Gastroesophageal sphincter (tissue), 4 donors: Measurements from ENCODE around the gene DYNC1LI2. TPM values are rescaled to one million over a fixed set of nuclear protein-coding genes. Genes with fewer than 3 reads are reported as not detected.

ENCODE experiments used
- ATAC-seq: fragments of 150-250 bp; one replicate; pipeline ENCODE4 v1.9.1; 2016; ENCODE audit warnings: mild to moderate bottlenecking, moderate library complexity
- H3K27ac ChIP-seq, 4 donors: fragments of 200-600 bp; sonication (generic) in 3 of 4; 1 replicate in 3 of 4; 2 replicates in 1 of 4; pipeline ENCODE4 v1.5.1; 2016 to 2019
- H3K27me3 ChIP-seq: fragments of 200-600 bp; sonication (generic); one replicate; pipeline ENCODE4 v1.5.1; 2019
- H3K36me3 ChIP-seq, 2 donors: fragments of 200-600 bp; sonication (generic); one replicate each; pipeline ENCODE4 v1.5.1; 2019; ENCODE audit warnings: control low read depth in 1 of 2
- H3K4me1 ChIP-seq, 3 donors: fragments of 200-600 bp; sonication (generic); 1 replicate in 2 of 3; 2 replicates in 1 of 3; pipeline ENCODE4 v1.5.1; 2016 to 2019; ENCODE audit warnings: control low read depth in 2 of 3
- H3K4me3 ChIP-seq, 2 donors: fragments of 200-600 bp; sonication (generic); one replicate each; pipeline ENCODE4 v1.5.1; 2019; ENCODE audit warnings: mild to moderate bottlenecking in 1 of 2, moderate library complexity in 1 of 2
- H3K9me3 ChIP-seq, 3 donors: fragments of 200-600 bp; sonication (generic); one replicate each; pipeline ENCODE4 v1.5.1; 2017 to 2019; ENCODE audit warnings: control low read depth in 2 of 3
- CTCF ChIP-seq, 4 experiments: fragments of 200-600 bp in 2 of 4; fragments of 450-650 bp in 2 of 4; sonication (generic) in 1 of 4; IDR thresholded peaks; one replicate each; pipeline ENCODE4 v1.5.1; 2017 to 2019; ENCODE audit warnings: antibody characterized with exemption in 4 of 4, mild to moderate bottlenecking in 2 of 4, moderate library complexity in 2 of 4
- EP300 ChIP-seq: sonication (generic); formaldehyde crosslinking; IDR thresholded peaks from one replicate; pipeline ENCODE4 v1.6.1; 2017; ENCODE audit warnings: antibody characterized with exemption, mild to moderate bottlenecking
- POLR2A ChIP-seq, 2 donors: fragments of 450-650 bp; IDR thresholded peaks; one replicate each; pipeline ENCODE4 v1.6.1; 2017; ENCODE audit warnings: antibody characterized with exemption in 2 of 2, mild to moderate bottlenecking in 2 of 2, moderate library complexity in 1 of 2
- POLR2AphosphoS5 ChIP-seq: sonication (generic); formaldehyde crosslinking; IDR thresholded peaks from one replicate; pipeline ENCODE4 v1.6.1; 2017; ENCODE audit warnings: antibody characterized with exemption
- WGBS, 2 donors: methylation state at CpG; one replicate each; pipeline ENCODE4 v1.1.5; 2018; ENCODE audit warnings: low coverage in 1 of 2; 5-methylcytosine and 5-hydroxymethylcytosine counted together
- total RNA-seq, 4 donors: library from RNA; depleted of rRNA; stranded (reverse); fragments of >200 nt; gene quantifications; one replicate each; pipeline ENCODE4 v1.1.0, GENCODE V29; 2016

DYNC1LI2 gene
- total RNA-seq, 4 donors from 2014 or later: 202 to 292 (median 219) TPM

DNA sequence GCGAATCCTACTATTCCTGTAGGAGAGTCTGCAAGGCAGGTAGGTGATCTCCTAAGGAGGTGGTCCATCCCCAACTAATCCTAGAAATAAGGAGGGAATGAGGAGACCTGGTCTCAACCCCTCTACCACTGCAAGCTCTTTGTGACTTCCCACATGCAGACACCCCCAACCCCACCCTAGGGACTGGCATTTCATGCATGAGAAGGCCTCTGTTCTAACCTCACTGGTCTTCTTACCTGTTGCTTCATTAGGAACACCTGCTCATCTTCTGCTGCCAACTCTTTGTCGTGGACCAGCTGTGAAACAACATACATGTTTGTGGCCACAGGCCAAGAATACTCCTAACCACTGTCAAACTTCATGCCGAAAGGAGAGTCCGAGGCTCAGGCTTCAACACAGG, 22.6 kb downstream of the DYNC1LI2 start:
- ATAC-seq: no peak
- H3K36me3 ChIP-seq: peaks cover 5 to 95% of the 10 kb centered on the region in 2 donors
- peak overlapping the region in 1 of 4 donors; percentile 12 for H3K27ac ChIP-seq
- no peak overlapping the region for H3K4me3 ChIP-seq
- H3K9me3 ChIP-seq: no peaks in the 10 kb centered on the region
- peaks cover 0 to 13% (median 2%) of the 10 kb centered on the region in 3 donors for H3K4me1 ChIP-seq
- 33 to 42% methylated on average over 4 of the region's 4 CpGs for whole genome bisulfite sequencing, 2 donors
- TF ChIP-seq CTCF (IDR thresholded peaks at IDR 0.05): no peak
- no peak for TF ChIP-seq POLR2AphosphoS5
- TF ChIP-seq EP300: no peak
- no peak for TF ChIP-seq POLR2A (IDR thresholded peaks at IDR 0.05)
- H3K27me3 ChIP-seq: no peaks in the 10 kb centered on the region

DNA sequence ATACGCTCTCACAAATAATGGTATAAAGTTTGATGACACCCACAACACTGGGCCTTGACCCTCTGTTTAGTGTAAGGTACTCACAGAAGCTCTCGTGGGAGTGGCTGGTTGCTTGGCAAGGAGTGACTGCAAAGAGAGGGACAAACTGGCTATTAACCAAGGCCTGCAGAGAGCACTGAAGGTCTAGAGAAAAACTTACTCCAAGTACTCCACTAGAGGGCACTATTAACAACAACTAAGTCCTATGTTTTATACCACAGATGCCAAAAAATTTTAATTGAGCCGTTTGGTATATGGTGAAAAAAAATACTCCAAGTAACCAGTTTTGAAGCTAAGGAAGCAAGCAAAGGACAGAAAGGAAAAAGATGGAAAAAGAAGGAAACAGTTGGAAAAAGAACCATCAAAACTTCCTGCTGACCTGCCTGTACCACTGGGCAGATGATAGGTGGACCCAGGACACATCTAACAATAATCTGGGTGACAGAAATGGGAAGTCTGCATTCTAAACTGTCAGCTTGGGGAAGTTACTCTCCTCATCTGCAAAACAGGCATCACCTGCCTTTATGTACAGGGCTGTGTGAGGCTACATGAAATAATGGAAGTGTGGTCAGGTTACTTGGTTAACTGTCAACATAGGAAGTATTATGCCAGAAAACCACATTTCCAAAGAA, 23.2 kb downstream of the DYNC1LI2 start:
- H3K27ac ChIP-seq: peak overlapping the region in 1 of 4 donors; percentile 12
- TF ChIP-seq EP300: no peak
- no peak for TF ChIP-seq POLR2A (IDR thresholded peaks at IDR 0.05)
- peak; percentile 66 to 77 (median 70) for TF ChIP-seq CTCF (IDR thresholded peaks at IDR 0.05)
- TF ChIP-seq POLR2AphosphoS5: peak; percentile 24
- H3K4me3 ChIP-seq: no peak overlapping the region
- H3K9me3 ChIP-seq: no peaks in the 10 kb centered on the region
- 24 to 33% methylated on average over 3 of the region's 3 CpGs for WGBS, 2 donors
- H3K36me3 ChIP-seq: peaks cover 5 to 95% of the 10 kb centered on the region in 2 donors
- peaks cover 0 to 13% (median 2%) of the 10 kb centered on the region in 3 donors for H3K4me1 ChIP-seq
- no peaks in the 10 kb centered on the region for H3K27me3 ChIP-seq
- peak; percentile 82 for ATAC-seq

- H3K9me3 ChIP-seq: no peaks in the 10 kb centered on the region
- WGBS, 2 donors: 54 to 73% methylated on average over 3 of the region's 3 CpGs
- ATAC-seq: no peak
- no peak overlapping the region for H3K4me3 ChIP-seq
- H3K27ac ChIP-seq: no peak overlapping the region
- peaks cover 0 to 4% (median 0%) of the 10 kb centered on the region in 3 donors for H3K4me1 ChIP-seq
- TF ChIP-seq EP300: no peak
- no peak for TF ChIP-seq POLR2A (IDR thresholded peaks at IDR 0.05)
- TF ChIP-seq CTCF (IDR thresholded peaks at IDR 0.05): no peak
- no peak for TF ChIP-seq POLR2AphosphoS5
- no peaks in the 10 kb centered on the region for H3K27me3 ChIP-seq
- peaks cover 5 to 82% of the 10 kb centered on the region in 2 donors for H3K36me3 ChIP-seq
Observed at GRCh38 chr16:66720766-66721165, 30.6 kb downstream of the DYNC1LI2 start.

DNA sequence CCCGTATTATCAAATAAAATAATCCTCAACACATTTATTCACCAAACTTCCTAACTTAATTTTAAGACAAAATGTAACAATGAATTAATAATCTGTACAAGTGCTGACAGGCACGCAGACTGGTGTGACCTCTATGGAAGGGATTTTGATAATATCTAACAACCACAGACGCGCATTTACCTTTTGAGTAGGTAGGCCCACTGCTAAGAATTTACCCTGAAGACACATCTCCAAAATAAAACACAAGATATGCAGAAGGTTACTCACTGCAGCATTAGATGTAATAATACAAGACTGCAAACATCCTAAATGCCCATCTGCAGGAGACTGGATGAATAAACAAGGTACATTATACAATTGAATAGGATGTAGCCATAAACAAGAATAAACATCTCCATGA, 32.2 kb downstream of the DYNC1LI2 start:
- Histone ChIP-seq H3K36me3 (peaks cover under 1 to 67% of the 10 kb centered on the region in 2 donors), H3K4me3 (no peak overlapping the region), H3K4me1 (peaks cover 0 to 6% (median 0%) of the 10 kb centered on the region in 3 donors), H3K9me3 (no peaks in the 10 kb centered on the region), H3K27ac (no peak overlapping the region), H3K27me3 (no peaks in the 10 kb centered on the region)
- no peak for ATAC-seq
- TF ChIP-seq CTCF (IDR thresholded peaks at IDR 0.05): no peak
- TF ChIP-seq POLR2AphosphoS5: no peak
- TF ChIP-seq POLR2A (IDR thresholded peaks at IDR 0.05): no peak
- no peak for TF ChIP-seq EP300
- 91 to 95% methylated on average over 4 of the region's 4 CpGs for WGBS, 2 donors

- Histone ChIP-seq H3K27ac (no peak overlapping the region), H3K4me1 (peaks cover 0 to 13% (median 0%) of the 10 kb centered on the region in 3 donors), H3K36me3 (peaks cover 0 to 52% of the 10 kb centered on the region in 2 donors), H3K27me3 (no peaks in the 10 kb centered on the region), H3K9me3 (no peaks in the 10 kb centered on the region), H3K4me3 (no peak overlapping the region)
- WGBS, 2 donors: 57 to 85% methylated on average over 2 to 4 of the region's 4 CpGs
- TF ChIP-seq CTCF (IDR thresholded peaks at IDR 0.05) (no peak), EP300 (no peak), POLR2A (IDR thresholded peaks at IDR 0.05) (no peak), POLR2AphosphoS5 (no peak)
- no peak for ATAC-seq
Observed at GRCh38 chr16:66717776-66718175, 33.6 kb downstream of the DYNC1LI2 start.
